A673 (cell line): ENCODE measurements around the gene OR51L1. TPM values are rescaled to one million over a fixed set of nuclear protein-coding genes. Genes with fewer than 3 reads are reported as not detected.

Experiments used
- BruUV-seq: library from RNA; stranded (reverse); fragments of 400-500 nt; replicated peaks from 2 replicates; lab custom pipeline; 2021; lab: Mats Ljungman, UMichigan
- CTCF ChIA-PET: fragments of 300-600 bp; sonication (Branson Sonifier 250); formaldehyde crosslinking; loops from one replicate; lab custom pipeline; 2022; ENCODE audit warnings: antibody characterized with exemption; lab: Charles Lee
- POLR2A ChIA-PET: fragments of 300-600 bp; sonication (Branson Sonifier 250); formaldehyde crosslinking; loops from one replicate; lab custom pipeline; 2022; ENCODE audit warnings: antibody characterized with exemption; ENCODE audit not compliant: low non-redundant PET; lab: Charles Lee
- DNase-seq: peaks from one replicate; pipeline ENCODE4 v3.0.0-alpha.2; 2015; ENCODE audit warnings: low spot score
- H3K27ac ChIP-seq: fragments of 200-600 bp; sonication (generic); 2 replicates; pipeline ENCODE4 v1.5.1; 2016; ENCODE audit warnings: mixed run types, low read depth, mild to moderate bottlenecking, mixed read lengths, antibody characterized with exemption, low read length; ENCODE audit not compliant: poor library complexity, severe bottlenecking
- H3K27me3 ChIP-seq: fragments of 200-600 bp; sonication (generic); replicated peaks from 2 replicates; pipeline ENCODE4 v1.6.1; 2017; ENCODE audit warnings: mixed run types, low read depth, mild to moderate bottlenecking, mixed read lengths, antibody characterized with exemption, low read length; ENCODE audit not compliant: insufficient read depth, poor library complexity
- H3K36me3 ChIP-seq: fragments of 200-600 bp; sonication (generic); 2 replicates; pipeline ENCODE4 v1.6.1; 2016; ENCODE audit warnings: mixed run types, mild to moderate bottlenecking, mixed read lengths, antibody characterized with exemption, low read length; ENCODE audit not compliant: insufficient read depth, poor library complexity, severe bottlenecking
- H3K4me1 ChIP-seq: fragments of 200-600 bp; sonication (generic); 2 replicates; pipeline ENCODE4 v1.6.1; 2017; ENCODE audit warnings: mixed run types, mild to moderate bottlenecking, mixed read lengths, antibody characterized with exemption, low read length; ENCODE audit not compliant: insufficient read depth, poor library complexity, severe bottlenecking
- H3K4me3 ChIP-seq: fragments of 200-600 bp; sonication (generic); 2 replicates; pipeline ENCODE4 v1.5.1; 2016; ENCODE audit warnings: low read depth, mixed run types, mild to moderate bottlenecking, mixed read lengths, low read length; ENCODE audit not compliant: poor library complexity, severe bottlenecking
- H3K9me3 ChIP-seq: fragments of 200-600 bp; sonication (generic); 2 replicates; pipeline ENCODE4 v1.6.1; 2016; ENCODE audit warnings: mixed run types, low read depth, mild to moderate bottlenecking, mixed read lengths, antibody characterized with exemption, low read length; ENCODE audit not compliant: poor library complexity, severe bottlenecking
- EZH2 ChIP-seq: fragments of 200-600 bp; sonication (generic); IDR thresholded peaks from 2 replicates; pipeline ENCODE4 v1.6.1; 2017; ENCODE audit warnings: borderline replicate concordance, low read depth, mild to moderate bottlenecking, mixed read lengths, antibody characterized with exemption, low read length; ENCODE audit not compliant: poor library complexity, severe bottlenecking
- intact Hi-C: fragments of 100-400 bp; cut with micrococcal nuclease; formaldehyde crosslinking; loops from one replicate; pipeline ENCODE4 v1.10.0; 2022; ENCODE audit not compliant: unreplicated experiment
- total RNA-seq: library from RNA; stranded (reverse); gene quantifications from 2 replicates; pipeline ENCODE4 v1.2.3, GENCODE V29; 2021
- TF ChIP-seq, protein P1 (sequence below): fragments of 300-800, 200-600 bp; sonication (generic); conservative IDR thresholded peaks from 2 replicates; pipeline ENCODE4 v1.5.1; 2017; ENCODE audit warnings: low read depth, mild to moderate bottlenecking, antibody characterized with exemption, low read length, moderate library complexity, mixed read lengths

The OR51L1 gene
- total RNA-seq, 1 experiment from 2014 or later = not detected

DNA sequence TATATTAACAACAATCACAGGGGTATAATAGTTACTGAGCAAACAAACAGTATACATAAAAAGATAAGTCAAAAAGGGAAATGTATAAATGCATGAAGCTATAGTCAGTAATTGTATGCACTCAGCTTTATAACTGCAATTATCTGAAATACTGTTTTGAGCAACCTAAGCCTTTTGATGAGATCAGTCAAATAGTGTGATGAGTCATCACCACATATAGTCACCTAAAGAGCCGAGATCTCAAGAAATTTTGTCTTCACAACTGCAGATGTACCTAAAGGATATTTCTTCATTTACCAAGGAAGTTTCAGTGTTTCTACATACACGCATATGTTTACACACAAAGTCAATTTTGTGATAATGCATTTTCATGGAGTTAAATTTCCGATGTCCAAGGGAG lies 33.8 kb upstream of the OR51L1 start:
- POLR2A ChIA-PET = no interaction called here

DNA sequence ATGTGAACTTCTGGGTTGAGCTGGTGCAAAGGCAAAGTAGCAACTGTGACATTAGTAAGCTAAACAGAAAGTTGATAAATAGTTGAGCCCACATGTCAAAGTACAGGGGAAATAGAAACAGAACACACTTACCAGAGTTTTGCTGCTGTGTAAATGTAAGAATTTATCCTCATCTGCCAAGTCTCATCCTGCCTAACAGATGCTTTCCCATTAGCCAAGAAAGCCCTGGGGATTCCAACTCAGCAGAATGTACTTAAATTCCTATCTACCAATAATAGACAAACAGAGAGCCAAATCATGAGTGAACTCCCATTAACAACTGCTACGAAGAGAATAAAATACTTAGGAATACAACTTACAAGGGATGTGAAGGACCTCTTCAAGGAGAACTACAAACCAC lies 31.8 kb upstream of the OR51L1 start:
- Histone ChIP-seq H3K4me3 (no peak overlapping the region), H3K4me1 (no peaks in the 10 kb centered on the region), H3K9me3 (no peaks in the 10 kb centered on the region), H3K36me3 (no peaks in the 10 kb centered on the region), H3K27ac (no peak overlapping the region), H3K27me3 (no peaks in the 10 kb centered on the region)
- no TSS peak for BruUV-seq
- DNase-seq = no peak
- POLR2A ChIA-PET = no interaction called here
- intact Hi-C loops = no loop called here
- CTCF ChIA-PET = no interaction called here
- TF ChIP-seq, protein P1, sequence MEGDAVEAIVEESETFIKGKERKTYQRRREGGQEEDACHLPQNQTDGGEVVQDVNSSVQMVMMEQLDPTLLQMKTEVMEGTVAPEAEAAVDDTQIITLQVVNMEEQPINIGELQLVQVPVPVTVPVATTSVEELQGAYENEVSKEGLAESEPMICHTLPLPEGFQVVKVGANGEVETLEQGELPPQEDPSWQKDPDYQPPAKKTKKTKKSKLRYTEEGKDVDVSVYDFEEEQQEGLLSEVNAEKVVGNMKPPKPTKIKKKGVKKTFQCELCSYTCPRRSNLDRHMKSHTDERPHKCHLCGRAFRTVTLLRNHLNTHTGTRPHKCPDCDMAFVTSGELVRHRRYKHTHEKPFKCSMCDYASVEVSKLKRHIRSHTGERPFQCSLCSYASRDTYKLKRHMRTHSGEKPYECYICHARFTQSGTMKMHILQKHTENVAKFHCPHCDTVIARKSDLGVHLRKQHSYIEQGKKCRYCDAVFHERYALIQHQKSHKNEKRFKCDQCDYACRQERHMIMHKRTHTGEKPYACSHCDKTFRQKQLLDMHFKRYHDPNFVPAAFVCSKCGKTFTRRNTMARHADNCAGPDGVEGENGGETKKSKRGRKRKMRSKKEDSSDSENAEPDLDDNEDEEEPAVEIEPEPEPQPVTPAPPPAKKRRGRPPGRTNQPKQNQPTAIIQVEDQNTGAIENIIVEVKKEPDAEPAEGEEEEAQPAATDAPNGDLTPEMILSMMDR = no peak
- TF ChIP-seq EZH2 = no peak

More for the DNA sequence above, 33.8 kb upstream of the OR51L1 start:
- no peaks in the 10 kb centered on the region for H3K27me3 ChIP-seq
- no peak overlapping the region for H3K4me3 ChIP-seq
- CTCF ChIA-PET = no interaction called here
- TF ChIP-seq, protein P1 = no peak
- no peak for TF ChIP-seq EZH2
- DNase-seq = no peak
- intact Hi-C loops = no loop called here
- H3K36me3 ChIP-seq = no peaks in the 10 kb centered on the region
- H3K9me3 ChIP-seq = no peaks in the 10 kb centered on the region
- no peaks in the 10 kb centered on the region for H3K4me1 ChIP-seq
- H3K27ac ChIP-seq = no peak overlapping the region
- BruUV-seq = no TSS peak

DNA sequence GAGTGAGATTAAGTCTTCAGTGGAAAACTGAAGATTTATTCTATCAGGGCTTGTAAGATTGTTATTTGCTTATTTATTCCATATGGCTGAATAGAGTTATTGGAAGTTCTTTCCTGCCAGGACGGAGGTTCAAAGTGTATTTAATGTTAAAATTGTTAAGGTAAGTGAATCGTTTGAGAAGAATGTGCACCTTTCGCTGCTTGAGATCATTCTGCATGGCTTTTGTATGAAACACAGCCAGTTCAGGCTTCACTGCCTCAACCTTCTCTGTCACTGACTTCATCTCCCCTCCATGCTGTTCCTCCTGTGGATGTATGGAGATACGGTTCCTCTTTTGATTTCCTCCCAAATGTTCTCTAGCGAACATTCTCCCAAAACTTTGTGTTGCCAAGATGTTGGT lies 19.2 kb upstream of the OR51L1 start:
- no peaks in the 10 kb centered on the region for H3K9me3 ChIP-seq
- ChIA-PET CTCF (no interaction called here), POLR2A (no interaction called here)
- H3K36me3 ChIP-seq = no peaks in the 10 kb centered on the region
- TF ChIP-seq, protein P1 = no peak
- TF ChIP-seq EZH2 = no peak
- H3K4me1 ChIP-seq = no peaks in the 10 kb centered on the region
- BruUV-seq = no TSS peak
- no peak overlapping the region for H3K27ac ChIP-seq
- intact Hi-C loops = loop anchor here (5.0 kb wide), 1 partner anchor 43 kb away; no protein-coding TSS in a partner anchor
- no peaks in the 10 kb centered on the region for H3K27me3 ChIP-seq
- DNase-seq = no peak
- H3K4me3 ChIP-seq = no peak overlapping the region
